GM21576 (cell line): ENCODE measurements around the gene LRMDA.
"Not testable (repeated sequence)": the region's sequence is repeated elsewhere in the genome, so short reads cannot be mapped to it uniquely, and the experiment has no call there.

Source experiments
- ATAC-seq: cut with Tn5 transposase; IDR thresholded peaks from one replicate; pipeline ENCODE4 v1.9.1; 2021; ENCODE audit warnings: mild to moderate bottlenecking, moderate library complexity; ENCODE audit not compliant: unreplicated experiment

The LRMDA gene

GRCh38 chr10:76126607-76127527 lies 695.4 kb downstream of the LRMDA start:
- ATAC-seq = no peak

- no peak for ATAC-seq
Measured at GRCh38 chr10:76127984-76128589, 696.7 kb downstream of the LRMDA start.

- no peak for ATAC-seq
Measured at GRCh38 chr10:76129213-76129612, 697.8 kb downstream of the LRMDA start.

GRCh38 chr10:76130892-76131291 lies 699.5 kb downstream of the LRMDA start:
- ATAC-seq = no peak

GRCh38 chr10:76133597-76134255 lies 702.3 kb downstream of the LRMDA start:
- no peak for ATAC-seq

GRCh38 chr10:76136961-76137360 lies 705.5 kb downstream of the LRMDA start:
- no peak for ATAC-seq

GRCh38 chr10:76138286-76138685 lies 706.9 kb downstream of the LRMDA start:
- ATAC-seq = no peak

- no peak for ATAC-seq
Measured at GRCh38 chr10:76138906-76139305, 707.5 kb downstream of the LRMDA start.

GRCh38 chr10:76139431-76139830 lies 708.0 kb downstream of the LRMDA start:
- no peak for ATAC-seq

- no peak for ATAC-seq
Measured at GRCh38 chr10:76141376-76141775, 710.0 kb downstream of the LRMDA start.

GRCh38 chr10:76148217-76148616 lies 716.8 kb downstream of the LRMDA start:
- not testable (repeated sequence) for ATAC-seq

GRCh38 chr10:76149182-76149581 lies 717.8 kb downstream of the LRMDA start:
- ATAC-seq = no peak

GRCh38 chr10:76149602-76150138 lies 718.2 kb downstream of the LRMDA start:
- ATAC-seq = no peak

GRCh38 chr10:76150139-76150875 lies 718.9 kb downstream of the LRMDA start:
- ATAC-seq = no peak

GRCh38 chr10:76150876-76151288 lies 719.5 kb downstream of the LRMDA start:
- ATAC-seq = no peak

- no peak for ATAC-seq
Measured at GRCh38 chr10:76152186-76152585, 720.8 kb downstream of the LRMDA start.

GRCh38 chr10:76155961-76156360 lies 724.5 kb downstream of the LRMDA start:
- ATAC-seq = no peak

GRCh38 chr10:76160446-76161300 lies 729.2 kb downstream of the LRMDA start:
- ATAC-seq = no peak

- ATAC-seq = no peak
Measured at GRCh38 chr10:76161301-76161582, 729.8 kb downstream of the LRMDA start.

- no peak for ATAC-seq
Measured at GRCh38 chr10:76168437-76168836, 737.0 kb downstream of the LRMDA start.
